NCI-H2196 (cell line): ENCODE data around the gene TLCD1.

ENCODE experiments used
- DNase-seq: peaks from one replicate; lab custom pipeline; 2025; ENCODE audit not compliant: unreplicated experiment; lab: John Stamatoyannopoulos, UW

The TLCD1 gene

DNA sequence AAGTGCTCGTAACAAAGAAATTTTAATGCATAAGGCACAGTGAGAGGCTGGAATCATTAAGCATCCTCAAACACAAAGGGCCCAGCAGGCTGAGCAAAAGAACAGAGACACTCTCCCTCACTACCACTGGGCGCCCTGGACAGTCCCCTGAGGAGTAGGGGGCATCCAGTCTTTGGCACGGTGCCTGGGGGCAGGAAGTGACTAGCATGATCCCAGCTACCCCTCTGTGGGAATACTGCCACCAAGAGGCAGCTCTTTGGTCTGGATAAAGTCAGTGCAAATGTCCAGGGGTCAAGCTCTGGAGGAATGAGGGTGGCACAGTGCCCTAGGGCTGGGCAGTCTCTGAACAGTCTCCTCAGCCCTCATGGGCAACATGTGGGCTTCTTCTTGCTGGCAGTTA is 11.8 kb downstream of the TLCD1 start:
- DNase-seq = no peak

DNA sequence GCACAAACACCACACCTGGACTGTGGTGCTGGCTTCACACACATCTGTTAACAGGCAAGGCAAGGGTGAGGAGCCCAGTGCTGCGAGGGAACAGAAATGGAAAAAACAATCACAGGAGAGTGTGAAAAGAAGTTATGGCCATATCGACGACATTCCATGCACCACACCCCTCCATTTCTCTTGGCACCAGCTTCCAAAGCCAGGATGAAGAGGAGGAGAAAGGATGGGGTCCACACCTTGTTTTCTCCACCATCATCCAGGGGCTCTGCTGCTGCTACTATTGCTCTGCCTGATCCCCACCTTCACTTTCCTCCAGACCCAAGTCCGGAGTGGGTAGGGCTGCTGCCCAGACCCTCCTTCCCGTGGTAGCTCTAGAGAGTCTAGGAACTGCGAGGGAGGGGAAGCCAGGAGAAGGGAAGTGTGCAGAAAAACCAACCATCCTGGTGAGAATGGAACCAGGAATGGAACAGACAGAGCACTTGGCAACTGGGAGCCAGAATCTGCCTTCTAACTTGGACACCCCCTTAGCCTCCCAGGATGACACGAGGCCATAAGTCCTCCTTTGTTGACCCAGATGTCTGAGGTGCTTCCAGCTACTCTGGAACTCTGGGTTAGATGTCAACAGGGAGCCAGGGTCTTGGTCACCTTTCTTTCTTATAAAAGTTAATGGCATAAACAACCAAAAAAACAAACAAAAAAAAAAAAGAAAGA is 13.2 kb downstream of the TLCD1 start:
- no peak for DNase-seq

DNA sequence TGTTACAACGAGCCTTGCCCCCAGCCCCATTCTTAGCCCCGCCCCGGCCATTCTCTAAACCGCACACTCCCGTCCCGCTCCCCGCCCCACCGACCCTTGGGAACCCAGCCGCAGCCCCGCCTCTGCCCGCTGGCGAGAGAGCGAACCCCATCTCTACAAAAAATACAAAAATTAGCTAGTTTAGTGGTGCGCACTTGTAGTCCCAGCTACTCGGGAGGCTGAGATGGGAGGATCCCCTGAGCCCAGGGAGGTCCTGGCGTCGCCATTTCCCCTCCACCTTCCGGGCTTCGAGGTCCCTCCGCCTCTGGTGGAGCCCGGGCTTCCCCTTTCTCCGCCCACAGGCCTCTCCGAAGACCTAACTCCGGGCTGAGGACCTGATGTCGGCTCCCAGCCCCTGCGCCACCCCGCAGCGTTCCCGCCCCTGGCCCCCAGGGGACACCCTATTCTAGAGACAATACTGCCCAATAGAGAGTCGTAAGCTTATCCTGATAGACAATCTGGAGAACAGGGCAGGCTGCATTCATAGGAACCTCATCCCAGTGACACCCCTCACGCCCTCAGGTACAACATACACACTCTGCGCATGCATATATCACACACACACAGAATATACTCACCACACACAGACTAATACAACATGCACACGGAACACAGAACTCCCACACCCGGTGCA is 13.9 kb downstream of the TLCD1 start:
- no peak for DNase-seq

DNA sequence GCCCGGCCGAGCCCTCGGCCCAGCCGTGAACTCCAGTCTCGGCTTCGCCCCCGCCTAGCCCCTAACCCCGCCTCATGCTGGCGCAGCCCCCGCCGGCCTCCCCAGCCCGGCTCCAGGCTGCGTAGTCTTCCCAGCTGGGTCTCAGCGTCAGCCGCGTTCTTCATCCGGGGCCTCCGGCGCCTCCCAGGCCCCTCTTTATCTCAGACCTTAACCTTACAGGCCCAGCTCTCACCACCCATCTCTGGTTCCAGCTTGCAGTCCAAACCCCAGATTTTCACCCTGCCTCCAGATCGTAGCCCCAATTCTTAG is 14.4 kb downstream of the TLCD1 start, which contains the start of gene PROCA1:
TSS of gene PROCA1 (minus strand) at position 166 of the 309 bp plus-strand sequence. CDS start 228 bp downstream, outside the sequence.
- DNase-seq = no peak

DNA sequence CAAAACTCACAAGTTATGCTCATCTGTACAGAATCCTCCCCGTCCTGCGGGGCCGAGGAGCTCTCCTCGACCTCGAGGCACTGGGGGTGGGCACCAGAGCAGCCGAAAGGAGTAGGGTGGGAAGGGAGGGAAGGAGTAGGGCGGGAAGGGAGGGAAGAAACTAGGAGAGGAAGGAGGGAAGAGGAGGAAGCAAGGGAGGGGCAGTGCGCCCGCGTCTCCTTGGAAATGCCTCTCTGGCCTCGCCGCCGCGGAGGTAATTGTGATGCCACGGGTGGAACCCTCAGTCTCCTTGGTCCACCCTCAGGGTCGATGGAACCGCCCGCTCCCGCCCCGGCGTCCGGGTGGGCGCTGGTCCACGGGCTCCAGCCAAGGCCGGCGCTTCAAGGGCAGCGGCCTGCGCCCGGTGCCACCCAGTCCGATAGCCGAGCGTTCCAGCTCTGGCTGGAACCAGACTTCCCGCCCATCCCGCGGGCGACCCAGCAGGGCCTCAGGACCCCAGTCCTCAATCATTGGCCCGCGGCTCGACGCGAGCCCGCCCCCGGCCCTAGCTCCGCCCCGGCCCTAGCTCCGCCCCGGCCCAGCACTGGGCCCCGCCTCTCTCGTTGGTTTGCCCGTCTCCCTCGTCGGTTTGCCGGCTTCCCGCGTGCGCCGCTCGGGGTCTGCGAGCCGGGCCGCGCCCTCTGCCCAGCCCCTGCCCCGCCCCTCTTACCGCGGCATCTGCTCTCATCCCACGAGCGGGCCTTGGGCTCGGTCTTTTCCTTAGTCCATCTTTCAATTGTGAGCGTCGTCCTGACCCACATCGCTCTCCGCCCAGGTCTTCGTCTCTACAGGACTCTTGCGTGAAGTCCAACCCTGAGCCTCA is 14.9 kb downstream of the TLCD1 start:
- peak; percentile 74 for DNase-seq

DNA sequence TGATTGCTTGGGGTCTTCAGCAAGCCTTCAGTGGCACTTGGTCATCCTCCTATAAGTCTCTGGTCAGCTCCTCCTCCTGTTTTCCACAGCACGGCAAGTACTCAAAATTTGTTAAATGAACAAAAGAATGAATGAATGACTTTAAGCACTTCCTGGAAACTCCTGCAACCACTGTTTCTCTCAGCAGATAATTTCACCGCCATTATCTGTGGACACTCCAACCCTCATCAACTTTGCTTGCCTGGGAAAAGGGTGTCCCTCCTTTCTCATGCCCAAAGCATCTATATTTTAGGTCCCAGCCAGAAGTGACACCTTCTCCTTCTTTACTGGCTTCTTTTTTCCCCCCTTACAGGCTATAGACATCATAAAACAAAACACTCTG is 18.7 kb downstream of the TLCD1 start:
- DNase-seq = no peak

DNA sequence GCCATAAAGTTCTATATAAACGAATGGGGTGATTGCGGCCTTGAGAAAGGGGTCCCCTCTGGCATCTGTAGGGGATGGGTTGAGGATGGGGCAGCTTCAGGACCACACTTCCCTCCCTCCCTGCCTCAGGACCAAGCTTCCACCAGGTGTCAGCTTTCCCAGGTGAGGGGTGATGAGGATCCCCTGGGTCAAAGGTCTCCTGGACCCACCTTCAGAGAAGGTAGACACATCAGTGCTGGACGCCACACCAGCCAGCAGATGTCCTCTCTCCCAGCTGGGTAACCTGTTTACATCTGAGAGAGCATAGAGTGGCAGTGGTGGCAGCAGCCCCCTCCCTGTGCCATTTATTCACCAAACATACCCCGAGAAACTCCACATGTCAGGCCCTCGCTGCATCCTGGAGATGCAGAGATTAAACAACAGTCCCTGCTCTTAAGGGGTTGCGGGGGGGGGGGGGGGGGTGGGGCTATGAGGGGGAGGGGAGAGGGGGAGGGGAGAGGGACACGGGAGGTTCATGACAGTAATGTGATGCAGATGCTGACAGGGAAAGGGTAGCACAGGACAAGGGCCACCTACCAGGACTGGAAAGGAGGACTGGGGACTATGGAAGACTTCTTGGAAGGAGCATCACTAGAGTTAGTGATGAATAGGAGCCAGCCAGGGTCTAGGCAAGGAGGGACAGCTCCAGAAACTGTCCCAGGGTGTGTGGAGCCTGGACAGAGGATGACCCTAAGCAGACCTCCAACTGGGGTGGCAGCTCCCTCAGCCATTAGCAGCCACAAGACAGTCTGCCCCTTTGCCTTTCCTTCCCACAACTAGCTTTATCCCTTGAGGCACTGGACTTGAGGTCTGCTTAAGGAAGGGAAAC is 19.3 kb downstream of the TLCD1 start:
- no peak for DNase-seq

DNA sequence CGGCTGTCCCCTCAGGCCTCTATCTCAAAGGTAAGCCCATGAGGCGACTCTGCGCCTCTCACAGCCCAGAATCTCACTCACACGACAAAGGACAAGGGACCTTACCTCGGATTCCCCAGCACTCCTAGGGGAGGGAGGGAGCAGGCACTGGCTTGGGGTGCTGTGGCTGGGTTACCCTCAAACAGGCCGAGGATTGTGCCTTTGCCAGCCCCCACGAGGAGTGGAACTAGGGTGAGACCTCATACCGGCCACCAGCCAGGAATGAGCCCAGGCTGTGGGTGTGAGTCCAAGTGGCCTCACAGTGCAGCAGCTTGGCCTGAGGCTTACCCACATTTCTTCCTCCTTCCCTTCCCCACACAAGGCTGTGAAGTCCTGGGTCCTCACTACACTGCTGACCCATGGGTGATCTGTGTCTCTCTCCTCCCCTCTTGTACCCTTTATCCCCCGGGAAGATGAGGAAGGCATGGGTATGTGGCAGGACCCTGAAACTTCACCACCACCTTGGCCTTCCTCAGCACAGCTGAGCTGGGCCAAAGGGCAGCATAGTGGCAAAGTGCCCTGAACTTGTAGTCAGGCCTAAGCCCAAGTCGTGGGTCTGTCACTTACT is 20.2 kb downstream of the TLCD1 start:
- DNase-seq = no peak

DNA sequence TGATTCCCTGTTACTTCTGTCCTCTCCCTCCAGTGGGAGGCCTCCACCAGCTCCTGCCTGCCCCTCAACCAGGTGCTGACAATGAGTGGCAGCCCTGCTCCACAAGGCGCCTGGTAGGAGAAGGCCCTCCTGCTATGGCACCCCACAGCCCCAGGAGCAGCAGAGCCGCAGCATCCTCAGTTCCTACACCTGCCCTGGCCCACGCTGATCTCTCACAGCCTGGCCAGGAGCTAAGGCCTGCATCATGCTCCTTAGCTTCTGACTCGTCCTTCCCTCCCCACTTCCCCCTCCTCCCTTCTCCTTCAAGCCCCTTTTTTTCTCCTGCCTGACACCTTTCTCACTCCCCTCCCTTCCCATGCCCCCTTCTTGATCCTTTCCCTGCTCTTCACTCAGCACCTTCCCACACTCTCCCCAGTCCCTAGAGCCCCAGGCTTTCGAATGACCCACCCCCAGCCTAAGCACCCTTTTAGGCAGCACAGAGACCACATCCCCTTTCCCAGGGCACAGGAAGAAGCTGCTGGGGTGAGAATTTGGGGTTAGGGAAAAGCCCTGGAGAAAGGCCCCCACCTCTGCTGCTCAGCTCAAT is 20.9 kb downstream of the TLCD1 start:
- no peak for DNase-seq

DNA sequence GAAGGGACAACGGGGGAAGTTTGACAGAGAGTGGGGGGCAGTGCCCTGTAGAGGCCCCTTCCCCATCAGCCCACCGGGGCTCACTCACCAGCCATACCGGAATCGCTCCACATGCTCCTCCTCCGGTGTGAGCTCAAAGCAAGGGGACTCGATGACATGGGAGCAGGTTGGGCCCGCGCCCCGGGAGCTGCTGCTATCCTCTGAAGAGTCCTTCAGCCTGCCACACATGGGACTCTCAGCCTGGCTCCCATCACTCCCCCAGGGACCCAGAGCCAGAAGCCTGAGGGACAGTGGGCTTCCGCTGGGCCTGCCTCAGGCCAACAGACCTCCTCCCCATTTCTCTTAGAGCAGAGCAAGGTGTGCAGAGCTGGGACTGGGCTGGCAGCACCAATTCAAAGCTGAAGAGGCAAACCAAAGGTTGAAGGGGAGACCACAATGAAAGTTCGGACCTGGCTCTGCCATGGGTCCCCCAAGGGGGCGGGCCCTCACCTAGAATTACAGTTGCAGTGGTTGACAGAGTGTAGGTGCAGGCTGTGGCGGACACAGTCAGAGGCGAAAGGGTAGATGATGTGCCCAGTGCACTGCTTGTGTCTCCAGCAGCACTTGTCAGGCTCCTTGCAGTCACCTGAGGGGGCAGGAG is 21.7 kb downstream of the TLCD1 start:
- no peak for DNase-seq

DNA sequence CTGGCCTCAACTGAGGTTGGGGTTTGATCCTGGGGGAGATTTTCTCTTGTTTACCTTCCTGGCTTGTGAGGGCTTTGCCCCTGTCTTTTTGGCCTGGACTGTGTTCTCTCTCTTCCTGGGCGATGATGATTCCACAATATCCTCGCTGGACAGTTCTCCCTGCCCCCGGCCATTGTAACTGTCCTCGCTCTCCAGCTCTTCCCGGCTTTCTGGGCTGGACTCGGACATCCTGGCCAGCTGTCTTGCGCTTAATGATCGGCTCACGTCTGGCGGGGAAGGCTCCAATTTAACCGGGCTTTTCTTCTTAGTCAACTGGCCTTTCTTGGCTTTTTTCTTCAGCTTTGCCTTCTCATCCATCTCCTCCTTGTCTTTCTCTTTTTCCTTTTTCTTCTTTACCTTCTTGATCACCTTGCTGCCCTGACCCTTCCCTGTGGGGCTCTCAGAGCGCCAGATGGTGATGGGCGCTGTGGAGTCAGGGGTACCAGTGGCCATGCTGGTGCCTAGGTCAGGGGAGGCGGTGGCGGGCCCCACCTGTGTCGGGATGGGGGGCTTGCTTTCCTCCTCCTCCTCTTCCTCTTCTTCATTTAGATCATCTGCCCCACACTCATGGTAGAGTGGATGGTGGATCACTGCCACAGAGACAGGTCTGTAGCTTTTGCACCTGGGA is 22.3 kb downstream of the TLCD1 start:
- no peak for DNase-seq

DNA sequence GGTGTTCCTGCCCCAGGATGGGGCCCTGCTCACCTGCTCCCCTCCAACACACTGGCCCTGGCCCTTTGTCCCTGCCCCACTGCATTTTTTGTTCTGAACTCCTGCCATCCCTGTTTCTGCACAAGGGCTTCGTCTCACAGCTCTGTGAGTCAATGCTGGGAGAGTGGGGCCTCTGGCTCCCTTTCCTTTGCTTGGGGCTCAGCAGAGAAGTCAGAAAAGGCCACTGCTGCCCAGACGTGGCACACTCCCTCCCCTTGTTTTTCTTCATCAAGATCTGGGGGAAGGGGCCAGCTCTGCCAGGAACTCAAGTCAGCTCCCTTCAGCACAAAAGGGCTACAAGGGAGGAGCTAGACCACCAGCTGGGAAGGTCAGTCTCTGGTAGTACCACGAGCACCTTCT is 23.3 kb downstream of the TLCD1 start:
- DNase-seq = no peak

DNA sequence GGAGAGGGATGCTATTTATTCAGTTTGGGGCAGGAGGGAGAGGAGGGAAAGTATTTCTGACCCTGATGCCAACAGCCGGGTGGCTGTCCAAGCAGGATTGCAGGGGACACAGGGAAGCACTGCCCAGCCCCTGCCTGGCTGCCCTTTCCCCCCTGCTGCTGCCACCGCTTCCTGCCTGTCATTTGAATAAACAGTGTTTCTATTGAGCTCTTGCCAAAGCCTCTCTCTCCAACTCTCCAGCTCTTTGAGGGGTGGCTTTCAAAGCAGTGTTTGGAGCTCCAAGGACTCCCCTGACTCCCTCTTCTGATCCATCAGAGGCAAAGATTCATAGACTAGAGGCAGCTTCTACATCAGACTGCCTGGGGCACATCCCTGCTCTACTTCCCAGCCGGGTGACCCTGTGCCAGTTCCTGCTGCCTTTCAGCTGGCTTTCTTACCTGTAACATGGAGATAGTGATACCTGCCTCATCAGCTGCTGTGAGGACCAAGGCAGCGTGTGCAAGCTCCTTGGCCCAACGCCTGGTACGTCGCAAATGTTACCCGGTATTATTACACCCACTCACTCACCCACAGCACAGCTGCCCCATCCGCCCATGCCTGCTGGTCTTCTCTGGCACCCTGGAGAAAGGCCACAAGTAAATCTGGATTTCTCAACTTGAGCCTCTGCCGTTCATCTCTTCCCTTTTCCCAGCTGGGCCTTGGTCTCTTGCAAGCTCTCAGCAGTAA is 23.8 kb downstream of the TLCD1 start:
- DNase-seq = peak; percentile 60

DNA sequence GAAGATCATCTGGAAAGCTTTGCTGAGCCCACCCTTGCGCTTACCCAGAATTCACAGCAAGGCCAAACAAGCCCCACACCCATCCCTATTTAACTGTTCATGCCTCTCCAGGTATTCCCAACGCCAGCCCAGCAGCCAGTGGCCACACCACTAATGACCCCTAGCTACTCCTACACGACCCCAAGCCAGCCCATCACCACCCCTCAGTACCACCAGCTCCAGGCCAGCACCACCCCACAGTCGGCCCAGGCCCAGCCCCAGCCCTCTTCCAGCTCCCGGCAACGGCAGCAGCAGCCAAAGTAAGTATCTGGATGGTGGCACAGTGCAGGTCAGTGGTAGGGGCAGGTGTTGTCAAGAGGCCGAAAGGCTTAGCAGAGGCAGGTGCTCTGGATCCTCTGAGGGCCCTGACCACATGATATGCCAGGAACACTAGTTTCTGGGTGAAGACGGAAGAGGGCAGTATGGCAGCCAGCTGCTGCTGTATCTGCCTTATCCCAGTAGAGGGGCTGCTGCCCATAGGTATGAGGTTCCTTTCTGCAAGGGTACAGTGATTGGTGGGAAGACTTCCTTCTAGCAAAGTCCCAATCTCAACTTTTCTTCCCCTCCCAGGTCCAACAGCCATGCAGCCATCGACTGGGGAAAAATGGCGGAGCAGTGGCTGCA is 25.1 kb downstream of the TLCD1 start:
- peak; percentile 45 for DNase-seq

DNA sequence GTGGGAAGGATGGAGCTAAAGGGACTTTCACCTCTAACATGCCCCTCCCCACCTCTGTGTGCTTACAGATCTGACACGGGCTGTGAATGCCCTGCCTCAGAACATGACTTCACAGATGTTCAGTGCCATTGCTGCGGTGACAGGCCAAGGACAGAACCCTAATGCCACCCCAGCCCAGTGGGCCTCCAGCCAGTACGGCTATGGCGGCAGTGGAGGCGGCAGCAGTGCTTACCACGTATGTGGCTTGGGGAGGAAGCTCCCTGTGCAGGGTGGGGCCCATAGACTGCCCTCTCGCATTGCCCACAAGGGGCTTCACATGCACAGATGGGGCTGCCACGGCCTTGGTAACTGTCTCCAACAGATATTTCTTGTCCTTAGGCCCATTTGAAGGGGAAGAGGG is 25.8 kb downstream of the TLCD1 start:
- no peak for DNase-seq

DNA sequence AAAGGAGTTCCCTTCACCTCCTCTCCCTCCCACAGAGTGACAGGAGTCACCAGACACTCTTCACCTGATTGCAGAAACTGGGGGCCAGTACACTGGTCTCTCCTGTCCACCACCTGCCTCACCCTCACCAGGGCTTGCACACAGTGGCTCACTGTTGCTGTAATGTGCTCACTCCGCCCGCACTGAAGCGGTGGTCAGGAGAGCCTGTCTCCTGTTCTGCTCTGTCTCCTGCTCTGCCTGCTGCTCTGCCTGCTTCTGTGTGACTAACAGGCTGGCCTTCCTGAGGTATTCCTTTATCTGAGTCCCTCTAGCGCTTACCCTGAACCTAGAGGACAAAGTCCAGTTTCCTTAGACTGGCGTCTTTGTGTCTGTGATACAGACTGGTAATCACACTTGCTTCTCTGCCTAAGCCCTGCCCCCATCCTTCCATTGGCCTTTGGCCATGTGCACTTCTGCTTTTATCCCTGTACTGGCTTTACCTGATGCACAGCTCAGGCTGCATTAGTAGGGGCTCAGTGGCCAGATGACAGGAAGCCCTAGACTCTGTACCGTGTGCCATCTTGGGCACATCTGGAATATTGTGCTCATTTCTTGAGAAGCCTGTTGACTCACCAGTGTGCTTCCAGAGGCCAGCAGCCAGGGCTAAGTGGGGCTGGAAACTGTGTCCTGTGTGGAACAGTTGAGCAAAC is 27.6 kb downstream of the TLCD1 start:
- no peak for DNase-seq

DNA sequence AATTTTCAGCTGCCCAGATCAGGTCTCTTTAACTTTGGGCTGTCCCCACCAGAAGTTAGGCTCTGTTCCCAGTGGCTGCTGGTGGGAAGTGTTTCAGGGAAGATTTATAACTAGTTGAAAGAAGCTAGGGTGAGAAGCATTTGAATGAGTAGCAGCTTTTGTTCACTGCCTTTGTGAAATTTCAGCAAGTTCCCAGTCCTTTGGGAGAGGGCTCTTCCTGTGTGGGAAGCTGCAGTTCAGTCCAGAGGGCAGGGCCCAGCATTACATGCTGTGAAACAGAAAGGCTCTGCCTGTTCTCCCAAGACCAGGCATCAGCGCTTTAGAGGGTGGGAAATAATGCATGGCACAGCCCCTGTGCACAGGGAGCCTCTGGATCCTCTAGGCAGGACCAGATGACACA is 32.2 kb downstream of the TLCD1 start:
- no peak for DNase-seq

DNA sequence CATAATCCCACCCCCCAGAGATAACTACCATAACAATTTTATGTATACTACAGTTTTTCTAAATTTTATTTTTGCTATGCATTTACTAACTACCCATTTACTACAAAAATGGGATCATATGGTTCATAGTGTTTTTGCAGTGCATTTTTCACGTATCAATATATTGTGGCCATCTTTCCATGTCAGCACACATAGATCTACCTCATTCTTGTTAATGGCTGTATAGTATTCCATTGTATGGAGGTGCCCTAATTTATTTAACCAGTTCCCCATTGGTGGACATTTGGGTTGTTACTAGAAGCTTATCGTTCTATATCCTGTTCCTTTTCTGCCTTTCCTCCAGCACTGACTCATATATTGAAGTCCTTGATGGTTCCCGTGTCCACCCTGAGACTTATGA is 37.0 kb downstream of the TLCD1 start:
- DNase-seq = no peak
